ENCODE measurements around the gene RAB5B. TPM values are rescaled to one million over a fixed set of nuclear protein-coding genes. Genes with fewer than 3 reads are reported as not detected.
"Not testable (repeated sequence)": the region's sequence is repeated elsewhere in the genome, so short reads cannot be mapped to it uniquely, and the experiment has no call there.

The RAB5B gene
- total and polyA plus RNA-seq, 7 experiments from 2014 or later, result 45.2 to 109 (median 69.6) TPM

DNA sequence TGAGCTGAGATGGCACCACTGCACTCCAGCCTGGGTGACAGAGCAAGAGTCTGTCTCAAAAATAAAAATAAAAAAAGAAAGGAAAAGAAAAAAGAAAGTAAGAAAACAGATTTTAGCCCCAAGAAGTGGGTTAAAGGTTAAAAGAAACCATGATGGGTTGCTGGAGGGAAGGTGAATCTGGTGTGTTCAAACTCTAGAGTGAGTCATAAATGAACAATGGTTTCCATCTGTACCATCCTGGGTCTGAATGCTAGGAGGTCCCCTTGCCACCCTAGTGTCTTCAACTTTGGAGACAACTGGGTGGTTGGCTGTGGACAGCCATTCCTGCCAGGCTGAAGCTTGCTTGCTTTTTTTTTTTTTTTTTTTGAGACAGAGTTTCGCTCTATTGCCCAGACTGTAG lies 66.3 kb downstream of the RAB5B start:
- peak overlapping the region in 1 of 10 donors; percentile 25 for H3K4me3 Mint-ChIP-seq
- ATAC-seq (no peak), DNase-seq (no peak)
- H3K9me3 Mint-ChIP-seq, result peaks cover 0 to 5% (median 0%) of the 10 kb centered on the region in 11 donors
- no peak overlapping the region for H3K27ac ChIP-seq (ENCODE audit: low read depth, low read length)
- peaks cover 10 to 62% (median 29%) of the 10 kb centered on the region in 7 donors for H3K4me1 Mint-ChIP-seq
- intact Hi-C loops (cut with micrococcal nuclease), result loop anchor here (2.0 to 10.0 kb wide), 4 partner anchors 33 to 647 kb away; partner anchors contain the start of genes PTGES3 (in 1 of the 2), PYM1 (in 1 of the 2) and SMARCC2 (in 1 of the 2)
- POLR2A ChIA-PET, result interaction anchor here (0.6 to 2.1 kb wide), 25 partner anchors 10 to 685 kb away, joined by 3 to 11 read pairs (median 4); partner anchors contain the start of genes NACA, ORMDL2, PA2G4 and RAB5B
- peaks cover 12 to 36% (median 21%) of the 10 kb centered on the region in 5 donors for H3K36me3 Mint-ChIP-seq
- peaks cover 9 to 25% (median 13%) of the 10 kb centered on the region in 3 experiments for H3K36me3 ChIP-seq (ENCODE audit: control insufficient read depth in 2 of 3, insufficient read depth in 3 of 3, low read length in 3 of 3)
- CTCF ChIA-PET, result interaction anchor here (1.0 to 2.1 kb wide), 4 partner anchors 8 to 78 kb away, joined by 3 to 8 read pairs (median 4); partner anchors contain the start of genes PA2G4 and ZC3H10
- no peaks in the 10 kb centered on the region for H3K27me3 ChIP-seq (ENCODE audit: control insufficient read depth in 2 of 2, insufficient read depth in 2 of 2, low read length in 2 of 2)
- H3K4me3 ChIP-seq (ENCODE audit: low read length), result no peak overlapping the region
- no peaks in the 10 kb centered on the region for H3K27me3 Mint-ChIP-seq
- H3K9me3 ChIP-seq (ENCODE audit: control insufficient read depth in 2 of 3, low read length in 3 of 3), result no peaks in the 10 kb centered on the region
- peaks cover 16 to 19% of the 10 kb centered on the region in 2 donors for H3K4me1 ChIP-seq (ENCODE audit: control insufficient read depth in 2 of 2, insufficient read depth in 2 of 2, low read length in 2 of 2)
- H3K27ac Mint-ChIP-seq, result peak overlapping the region in 2 of 9 donors; percentile 95 to 97

DNA sequence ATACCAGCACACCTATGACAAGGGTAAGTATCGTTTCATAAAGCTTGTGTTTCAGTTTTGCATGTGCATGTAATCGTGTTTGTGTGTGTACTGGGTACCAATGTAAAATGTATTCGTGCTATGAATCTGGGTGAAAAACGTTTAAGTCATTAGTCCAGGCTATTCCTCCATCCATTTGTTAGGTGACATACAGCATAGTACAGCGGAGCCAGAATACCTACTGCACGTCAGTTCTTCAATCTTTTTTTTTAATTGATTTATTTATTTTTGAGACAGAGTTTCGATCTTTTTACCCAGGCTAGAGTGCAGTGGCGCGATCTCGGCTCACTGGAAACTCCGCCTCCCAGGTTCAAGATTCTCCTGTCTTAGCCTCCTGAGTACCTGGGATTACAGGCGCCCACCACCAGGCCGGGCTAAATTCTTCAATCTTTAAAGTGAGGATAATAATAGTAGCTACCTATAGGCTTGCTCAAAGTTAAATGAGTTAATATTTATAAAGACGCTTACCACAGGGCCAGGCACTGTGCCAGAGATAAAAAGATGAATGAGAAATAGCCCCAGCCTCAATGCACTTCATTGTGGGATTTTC lies 67.2 kb downstream of the RAB5B start:
- H3K27ac ChIP-seq (ENCODE audit: low read depth, low read length), result peak overlapping the region; percentile 84
- Mint-ChIP-seq H3K4me1 (peaks cover 10 to 53% (median 30%) of the 10 kb centered on the region in 7 donors), H3K9me3 (peaks cover 0 to 5% (median 0%) of the 10 kb centered on the region in 11 donors), H3K36me3 (peaks cover 7 to 27% (median 15%) of the 10 kb centered on the region in 5 donors), H3K27me3 (no peaks in the 10 kb centered on the region), H3K4me3 (peak overlapping the region; percentile 91 to 100 (median 98)), H3K27ac (peak overlapping the region; percentile 94 to 99 (median 97))
- peak overlapping the region; percentile 100 for H3K4me3 ChIP-seq (ENCODE audit: low read length)
- ChIA-PET CTCF (interaction anchor here (0.6 to 2.1 kb wide), 5 partner anchors 9 to 305 kb away, joined by 3 to 8 read pairs (median 4); partner anchors contain the start of genes PA2G4 and ZC3H10), POLR2A (interaction anchor here (0.5 to 2.1 kb wide), 26 partner anchors 11 to 684 kb away, joined by 3 to 11 read pairs (median 4); partner anchors contain the start of genes NACA, ORMDL2, PA2G4 and RAB5B)
- H3K4me1 ChIP-seq (ENCODE audit: control insufficient read depth in 2 of 2, insufficient read depth in 2 of 2, low read length in 2 of 2), result peaks cover 16 to 19% of the 10 kb centered on the region in 2 donors
- DNase-seq (no peak), ATAC-seq (no peak)
- no peaks in the 10 kb centered on the region for H3K9me3 ChIP-seq (ENCODE audit: control insufficient read depth in 2 of 3, low read length in 3 of 3)
- intact Hi-C loops (cut with micrococcal nuclease), result loop anchor here (1.0 to 10.0 kb wide), 15 partner anchors 12 to 646 kb away; partner anchors contain the start of genes DNAJC14 (in 2 of the 2), PA2G4 (in 2 of the 2), ZC3H10 (in 2 of the 2) and GDF11 (in 1 of the 2)
- H3K36me3 ChIP-seq (ENCODE audit: control insufficient read depth in 2 of 3, insufficient read depth in 3 of 3, low read length in 3 of 3), result peaks cover 15 to 30% (median 22%) of the 10 kb centered on the region in 3 experiments
- no peaks in the 10 kb centered on the region for H3K27me3 ChIP-seq (ENCODE audit: control insufficient read depth in 2 of 2, insufficient read depth in 2 of 2, low read length in 2 of 2)

DNA sequence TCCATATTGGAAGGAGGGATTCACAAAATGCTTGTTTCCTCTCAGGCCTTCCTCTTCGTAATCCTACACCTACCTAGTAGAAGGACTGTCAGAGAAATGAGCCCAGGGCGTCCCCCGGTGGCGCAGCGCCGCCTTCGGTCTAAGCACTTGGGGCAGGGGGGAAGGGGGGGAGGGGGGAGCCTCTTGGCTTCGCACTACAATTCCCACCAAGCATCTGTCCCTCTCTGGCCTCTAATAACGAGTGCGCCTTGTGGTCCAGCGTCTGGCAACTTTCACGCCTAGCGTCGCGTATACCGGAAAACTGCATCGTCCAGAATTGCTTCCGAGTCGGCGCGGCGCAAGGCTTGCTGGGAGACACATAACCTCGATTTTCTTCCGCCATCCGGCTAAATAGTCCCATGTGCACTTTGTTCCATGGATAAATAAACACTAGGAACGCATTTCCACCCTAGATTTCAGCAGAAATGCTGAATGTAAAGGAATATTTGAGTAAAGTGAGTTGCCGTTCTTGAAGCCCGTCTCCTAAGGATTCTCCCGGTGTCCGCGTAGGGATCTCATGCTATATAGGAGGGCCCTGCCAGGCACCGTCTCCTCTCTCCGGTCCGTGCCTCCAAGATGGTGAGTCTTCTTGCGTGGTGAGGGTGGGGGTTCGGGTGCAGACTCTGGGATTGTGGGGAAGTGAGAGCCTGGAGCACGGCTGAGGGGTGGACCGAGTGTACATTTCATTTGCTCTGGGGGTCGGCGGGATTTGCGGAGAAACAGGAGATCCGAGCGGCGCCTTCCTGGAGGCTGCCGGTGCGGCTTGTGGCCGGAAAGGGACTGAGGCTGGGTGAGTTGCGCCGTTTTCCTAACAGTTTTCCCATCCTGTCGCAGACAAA lies 67.9 kb downstream of the RAB5B start, which contains the start of gene RPS26:
RPS26 (plus strand) TSS at position 367 of the 878 bp plus-strand sequence; CDS start at position 616, 249 bp downstream.
- intact Hi-C loops (cut with micrococcal nuclease), result loop anchor here (1.0 to 10.0 kb wide), 15 partner anchors 12 to 646 kb away; partner anchors contain the start of genes DNAJC14 (in 2 of the 2), PA2G4 (in 2 of the 2), ZC3H10 (in 2 of the 2) and GDF11 (in 1 of the 2)
- H3K27ac Mint-ChIP-seq, result peak within 1 kb of the TSS; percentile 94 to 99 (median 97)
- H3K27ac ChIP-seq (ENCODE audit: low read depth, low read length), result peak within 1 kb of the TSS; percentile 84
- CTCF ChIA-PET, result interaction anchor here (1.4 to 2.1 kb wide), 2 partner anchors 46 to 77 kb away, joined by 4 to 8 read pairs; partner anchors contain the start of gene ZC3H10
- peaks cover 14 to 56% (median 34%) of the 10 kb centered on the region in 7 donors for H3K4me1 Mint-ChIP-seq
- no peaks in the 10 kb centered on the region for H3K27me3 ChIP-seq (ENCODE audit: control insufficient read depth in 2 of 2, insufficient read depth in 2 of 2, low read length in 2 of 2)
- peak within 1 kb of the TSS; percentile 91 to 100 (median 98) for H3K4me3 Mint-ChIP-seq
- H3K36me3 ChIP-seq (ENCODE audit: control insufficient read depth in 2 of 3, insufficient read depth in 3 of 3, low read length in 3 of 3), result peaks cover 15 to 30% (median 25%) of the 10 kb centered on the region in 3 experiments
- DNase-seq (peak; percentile 75 to 97 (median 94)), ATAC-seq (peak; percentile 94)
- H3K9me3 Mint-ChIP-seq, result peaks cover 0 to 5% (median 0%) of the 10 kb centered on the region in 11 donors
- H3K9me3 ChIP-seq (ENCODE audit: control insufficient read depth in 2 of 3, low read length in 3 of 3), result no peaks in the 10 kb centered on the region
- no peaks in the 10 kb centered on the region for H3K27me3 Mint-ChIP-seq
- POLR2A ChIA-PET, result interaction anchor here (0.6 to 2.1 kb wide), 10 partner anchors 12 to 77 kb away, joined by 3 to 11 read pairs (median 6); partner anchors contain the start of genes PA2G4, RAB5B and ZC3H10
- H3K4me1 ChIP-seq (ENCODE audit: control insufficient read depth in 2 of 2, insufficient read depth in 2 of 2, low read length in 2 of 2), result peaks cover 16 to 19% of the 10 kb centered on the region in 2 donors
- H3K4me3 ChIP-seq (ENCODE audit: low read length), result peak within 1 kb of the TSS; percentile 100
- H3K36me3 Mint-ChIP-seq, result peaks cover 7 to 26% (median 15%) of the 10 kb centered on the region in 5 donors

DNA sequence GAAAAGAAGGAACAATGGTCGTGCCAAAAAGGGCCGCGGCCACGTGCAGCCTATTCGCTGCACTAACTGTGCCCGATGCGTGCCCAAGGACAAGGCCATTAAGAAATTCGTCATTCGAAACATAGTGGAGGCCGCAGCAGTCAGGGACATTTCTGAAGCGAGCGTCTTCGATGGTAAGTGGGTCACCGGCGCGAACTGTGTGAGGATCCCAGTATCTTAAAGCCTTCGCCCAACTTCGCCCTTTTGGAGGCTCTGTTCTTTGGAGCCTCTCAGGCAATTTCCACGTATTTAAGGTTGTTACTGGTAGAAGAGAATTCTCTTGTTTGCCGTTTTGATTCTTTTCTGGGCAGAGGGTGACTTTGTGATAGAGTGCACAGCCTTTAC lies 68.5 kb downstream of the RAB5B start:
- CTCF ChIA-PET; H3K27me3 Mint-ChIP-seq; DNase-seq; H3K27me3 ChIP-seq (ENCODE audit: control insufficient read depth in 2 of 2, insufficient read depth in 2 of 2, low read length in 2 of 2); H3K9me3 ChIP-seq (ENCODE audit: control insufficient read depth in 2 of 3, low read length in 3 of 3); H3K9me3 Mint-ChIP-seq; ATAC-seq; POLR2A ChIA-PET: not testable (repeated sequence)
- H3K27ac Mint-ChIP-seq, result peak overlapping the region; percentile 94 to 99 (median 97)
- peak overlapping the region; percentile 100 for H3K4me3 ChIP-seq (ENCODE audit: low read length)
- peaks cover 15 to 30% (median 25%) of the 10 kb centered on the region in 3 experiments for H3K36me3 ChIP-seq (ENCODE audit: control insufficient read depth in 2 of 3, insufficient read depth in 3 of 3, low read length in 3 of 3)
- intact Hi-C loops (cut with micrococcal nuclease), result loop anchor here (5.0 to 10.0 kb wide), 2 partner anchors 142 to 645 kb away; partner anchors contain the start of genes PTGES3 (in 1 of the 2) and SMARCC2 (in 1 of the 2)
- H3K4me1 ChIP-seq (ENCODE audit: control insufficient read depth in 2 of 2, insufficient read depth in 2 of 2, low read length in 2 of 2), result peaks cover 19 to 21% of the 10 kb centered on the region in 2 donors
- peak overlapping the region; percentile 84 for H3K27ac ChIP-seq (ENCODE audit: low read depth, low read length)
- H3K36me3 Mint-ChIP-seq, result peaks cover 7 to 23% (median 15%) of the 10 kb centered on the region in 5 donors
- peak overlapping the region; percentile 91 to 100 (median 98) for H3K4me3 Mint-ChIP-seq
- peaks cover 14 to 53% (median 40%) of the 10 kb centered on the region in 7 donors for H3K4me1 Mint-ChIP-seq

DNA sequence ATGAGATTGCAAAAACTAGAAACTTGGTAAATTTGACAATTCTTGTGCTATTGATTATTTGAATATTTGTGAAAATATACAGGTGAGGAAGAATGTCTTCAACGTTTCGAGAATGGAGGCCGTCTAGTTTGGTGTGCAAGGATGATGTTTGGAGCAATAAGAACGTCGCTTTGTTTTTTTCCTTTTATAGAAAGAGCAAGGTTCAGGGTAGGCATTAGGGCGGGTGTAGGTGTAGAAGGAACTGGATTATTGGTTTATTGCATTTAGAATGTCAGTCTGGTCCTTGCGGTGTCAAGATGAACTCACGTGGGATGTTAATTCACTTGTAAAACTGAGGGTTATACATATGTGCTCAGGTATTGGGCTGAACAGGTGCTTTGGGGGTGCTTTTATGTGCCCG lies 69.0 kb downstream of the RAB5B start:
- H3K4me3 ChIP-seq (ENCODE audit: low read length), result peak overlapping the region; percentile 100
- no peaks in the 10 kb centered on the region for H3K27me3 ChIP-seq (ENCODE audit: control insufficient read depth in 2 of 2, insufficient read depth in 2 of 2, low read length in 2 of 2)
- no peaks in the 10 kb centered on the region for H3K9me3 ChIP-seq (ENCODE audit: control insufficient read depth in 2 of 3, low read length in 3 of 3)
- DNase-seq (no peak), ATAC-seq (no peak)
- ChIA-PET POLR2A (interaction anchor here (2.4 to 2.8 kb wide), 2 partner anchors 61 to 86 kb away, joined by 16 to 19 read pairs; partner anchors contain the start of genes ESYT1 and PA2G4), CTCF (interaction anchor here (2.8 kb wide), 1 partner anchor 75 kb away, joined by 13 read pairs; the partner anchor contains the start of gene ZC3H10)
- peak overlapping the region; percentile 94 to 99 (median 97) for H3K27ac Mint-ChIP-seq
- peaks cover 0 to 5% (median 0%) of the 10 kb centered on the region in 11 donors for H3K9me3 Mint-ChIP-seq
- H3K36me3 ChIP-seq (ENCODE audit: control insufficient read depth in 2 of 3, insufficient read depth in 3 of 3, low read length in 3 of 3), result peaks cover 15 to 30% (median 25%) of the 10 kb centered on the region in 3 experiments
- peak overlapping the region; percentile 91 to 100 (median 98) for H3K4me3 Mint-ChIP-seq
- intact Hi-C loops (cut with micrococcal nuclease), result loop anchor here (5.0 to 10.0 kb wide), 2 partner anchors 142 to 644 kb away; partner anchors contain the start of genes PTGES3 (in 1 of the 2) and SMARCC2 (in 1 of the 2)
- H3K4me1 ChIP-seq (ENCODE audit: control insufficient read depth in 2 of 2, insufficient read depth in 2 of 2, low read length in 2 of 2), result peaks cover 19 to 23% of the 10 kb centered on the region in 2 donors
- peak overlapping the region; percentile 84 for H3K27ac ChIP-seq (ENCODE audit: low read depth, low read length)
- H3K27me3 Mint-ChIP-seq, result no peaks in the 10 kb centered on the region
- peaks cover 14 to 53% (median 40%) of the 10 kb centered on the region in 7 donors for H3K4me1 Mint-ChIP-seq
- H3K36me3 Mint-ChIP-seq, result peaks cover 7 to 22% (median 15%) of the 10 kb centered on the region in 5 donors

All from naive thymus-derived CD4-positive, alpha-beta T cell (primary cell).